Activated CD4-positive, alpha-beta T cell treated with anti-CD3 and anti-CD28 coated beads, Interleukin-2, amount 10 ng/mL, durations not matched to agents 7 days and 5 days (primary cell): ENCODE measurements around the gene ID4. TPM values are rescaled to one million over a fixed set of nuclear protein-coding genes. Genes with fewer than 3 reads are reported as not detected.

Source experiments
- CTCF ChIA-PET: fragments of 350-600 bp; sonication (Branson Sonifier 250); formaldehyde crosslinking; loops from one replicate; lab custom pipeline; 2021; ENCODE audit warnings: antibody characterized with exemption; lab: Charles Lee
- POLR2A ChIA-PET: fragments of 350-600 bp; sonication (Branson Sonifier 250); formaldehyde crosslinking; loops from one replicate; lab custom pipeline; 2021; ENCODE audit warnings: antibody characterized with exemption; lab: Charles Lee
- DNase-seq: peaks from one replicate; pipeline ENCODE4 v3.0.0-alpha.2; 2020
- H3K27ac Mint-ChIP-seq: one replicate; pipeline ENCODE4 v1.8.0; 2021; ENCODE audit warnings: mild to moderate bottlenecking, moderate library complexity, mixed read lengths
- H3K27me3 Mint-ChIP-seq: one replicate; pipeline ENCODE4 v1.8.0; 2021; ENCODE audit warnings: mixed read lengths
- H3K36me3 Mint-ChIP-seq: one replicate; pipeline ENCODE4 v1.8.0; 2021; ENCODE audit warnings: low read depth, mixed read lengths
- H3K4me1 Mint-ChIP-seq: one replicate; pipeline ENCODE4 v1.8.0; 2021; ENCODE audit warnings: mixed read lengths
- H3K4me3 Mint-ChIP-seq: one replicate; pipeline ENCODE4 v1.8.0; 2021; ENCODE audit warnings: mild to moderate bottlenecking, moderate library complexity, mixed read lengths
- H3K9me3 Mint-ChIP-seq: one replicate; pipeline ENCODE4 v1.8.0; 2021; ENCODE audit warnings: mixed read lengths
- total RNA-seq, 2 experiments: library from RNA; stranded (reverse); gene quantifications; one replicate each; pipeline ENCODE4 v1.2.3, GENCODE V29; 2021

The ID4 gene
- total RNA-seq, 2 experiments from 2014 or later: not detected

DNA sequence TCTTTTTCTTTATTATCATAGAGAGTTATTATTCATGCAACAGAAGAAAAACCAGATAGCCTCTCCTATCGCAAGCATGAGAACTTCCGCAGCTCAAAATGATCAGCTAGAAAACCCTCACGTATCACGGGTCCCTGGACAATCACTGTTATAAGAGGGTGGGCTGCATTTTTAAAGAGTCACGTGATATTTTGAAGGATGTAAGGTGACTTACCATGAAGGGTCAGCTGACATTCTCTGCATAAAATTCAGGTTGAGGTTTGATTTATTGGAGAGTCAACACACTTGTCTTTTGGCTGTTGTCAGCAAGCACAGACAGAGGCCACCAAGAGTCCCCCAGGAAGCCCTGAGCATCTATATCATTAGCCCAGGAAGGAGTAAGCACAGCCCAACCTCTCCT, 39.5 kb downstream of the ID4 start:
- Mint-ChIP-seq H3K27ac (no peak overlapping the region), H3K4me1 (no peaks in the 10 kb centered on the region), H3K4me3 (no peak overlapping the region), H3K27me3 (no peaks in the 10 kb centered on the region), H3K36me3 (no peaks in the 10 kb centered on the region), H3K9me3 (no peaks in the 10 kb centered on the region)
- ChIA-PET POLR2A (no interaction called here), CTCF (no interaction called here)
- no peak for DNase-seq

DNA sequence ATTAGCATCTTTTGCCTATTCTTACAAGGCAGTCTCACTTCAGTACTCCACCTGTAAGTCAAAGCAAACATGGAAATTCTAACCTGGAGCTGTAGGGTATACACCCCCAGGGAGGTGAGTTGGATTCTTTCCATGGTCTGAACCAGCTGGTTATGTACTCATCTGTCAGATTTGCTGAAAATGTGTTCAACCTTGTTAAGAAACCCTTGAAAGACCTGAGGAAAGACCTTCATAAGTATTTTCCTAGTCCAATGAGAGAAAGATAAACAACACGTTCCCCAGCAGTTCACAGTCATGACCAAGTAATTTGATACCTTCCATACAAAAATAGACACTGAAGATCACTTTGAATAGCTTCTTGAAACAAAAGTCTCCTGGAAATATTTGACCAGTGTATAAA, 42.5 kb downstream of the ID4 start:
- H3K9me3 Mint-ChIP-seq: no peaks in the 10 kb centered on the region
- H3K4me3 Mint-ChIP-seq: no peak overlapping the region

GRCh38 chr6:19880066-19880465, 42.9 kb downstream of the ID4 start:
- Mint-ChIP-seq H3K27ac (no peak overlapping the region), H3K4me1 (no peaks in the 10 kb centered on the region), H3K36me3 (no peaks in the 10 kb centered on the region), H3K27me3 (no peaks in the 10 kb centered on the region), H3K9me3 (no peaks in the 10 kb centered on the region), H3K4me3 (no peak overlapping the region)
- POLR2A ChIA-PET: interaction anchor here (0.7 kb wide), 1 partner anchor 1382 kb away, joined by 3 read pairs; no protein-coding TSS in a partner anchor
- CTCF ChIA-PET: interaction anchor here (1.0 kb wide), 1 partner anchor 10 kb away, joined by 3 read pairs; no protein-coding TSS in a partner anchor
- no peak for DNase-seq

More for the DNA sequence above, 42.5 kb downstream of the ID4 start:
- H3K27me3 Mint-ChIP-seq: no peaks in the 10 kb centered on the region
- no peak overlapping the region for H3K27ac Mint-ChIP-seq
- H3K36me3 Mint-ChIP-seq: no peaks in the 10 kb centered on the region
- H3K4me1 Mint-ChIP-seq: no peaks in the 10 kb centered on the region
- no peak for DNase-seq
- CTCF ChIA-PET: interaction anchor here (1.0 kb wide), 1 partner anchor 10 kb away, joined by 3 read pairs; no protein-coding TSS in a partner anchor
- POLR2A ChIA-PET: interaction anchor here (0.7 kb wide), 1 partner anchor 1381 kb away, joined by 3 read pairs; no protein-coding TSS in a partner anchor

DNA sequence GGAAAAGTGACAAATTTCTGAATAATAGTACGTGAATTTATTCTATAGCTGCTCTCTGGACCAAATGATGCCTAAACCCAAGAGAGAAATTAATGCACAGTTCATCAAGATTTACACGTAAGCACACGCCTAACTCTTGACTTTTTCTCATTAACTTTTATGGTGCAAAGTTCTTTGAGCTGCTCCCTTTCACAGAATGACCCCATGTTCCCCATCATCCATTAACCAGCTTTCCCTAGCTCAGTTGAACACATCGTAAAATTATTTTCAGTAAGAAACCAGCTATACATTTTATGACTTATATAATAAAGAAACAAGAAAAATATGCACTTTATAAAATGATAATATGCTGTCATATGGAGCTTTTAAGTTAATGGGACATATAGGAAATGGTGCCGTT, 54.3 kb downstream of the ID4 start:
- DNase-seq: no peak
- H3K9me3 Mint-ChIP-seq: peaks cover 3% of the 10 kb centered on the region
- no peaks in the 10 kb centered on the region for H3K27me3 Mint-ChIP-seq
- no peaks in the 10 kb centered on the region for H3K36me3 Mint-ChIP-seq
- H3K4me1 Mint-ChIP-seq: no peaks in the 10 kb centered on the region
- ChIA-PET CTCF (no interaction called here), POLR2A (no interaction called here)
- H3K4me3 Mint-ChIP-seq: no peak overlapping the region
- no peak overlapping the region for H3K27ac Mint-ChIP-seq
